ENCODE results near the gene ZNF496.

ZNF496 gene

GRCh38 chr1:247326411-247327130, 5.1 kb downstream of the ZNF496 start:
- DNase-seq = no peak

- DNase-seq = no peak
These were observed 6.7 kb downstream of the ZNF496 start for GRCh38 chr1:247324923-247325322.

- DNase-seq = no peak
These were observed 7.4 kb downstream of the ZNF496 start for GRCh38 chr1:247324204-247324787.

- peak; percentile 22 for DNase-seq
These were observed 8.6 kb downstream of the ZNF496 start for GRCh38 chr1:247322849-247323586.

GRCh38 chr1:247322442-247322841, 9.2 kb downstream of the ZNF496 start:
- DNase-seq = no peak

- no peak for DNase-seq
These were observed 14.0 kb downstream of the ZNF496 start for GRCh38 chr1:247317702-247318101.

- no peak for DNase-seq
These were observed 15.0 kb downstream of the ZNF496 start for GRCh38 chr1:247316590-247317197.

- DNase-seq = no peak
These were observed 27.6 kb downstream of the ZNF496 start for GRCh38 chr1:247304031-247304430.

GRCh38 chr1:247303216-247303615, 28.5 kb downstream of the ZNF496 start:
- no peak for DNase-seq

GRCh38 chr1:247301176-247301540, 30.5 kb downstream of the ZNF496 start:
- DNase-seq = no peak

- DNase-seq = no peak
These were observed 31.0 kb downstream of the ZNF496 start for GRCh38 chr1:247300491-247301175.

- no peak for DNase-seq
These were observed 31.8 kb downstream of the ZNF496 start for GRCh38 chr1:247299723-247300381.

- DNase-seq = no peak
These were observed 33.0 kb downstream of the ZNF496 start for GRCh38 chr1:247298701-247299100.

GRCh38 chr1:247298124-247298481, 33.6 kb downstream of the ZNF496 start:
- DNase-seq = no peak

- no peak for DNase-seq
These were observed 34.2 kb downstream of the ZNF496 start for GRCh38 chr1:247297263-247298123.

GRCh38 chr1:247296599-247297180, 35.0 kb downstream of the ZNF496 start:
- DNase-seq = no peak

GRCh38 chr1:247295746-247296145, 35.9 kb downstream of the ZNF496 start:
- no peak for DNase-seq

- no peak for DNase-seq
These were observed 36.4 kb downstream of the ZNF496 start for GRCh38 chr1:247295274-247295684.

GRCh38 chr1:247294282-247294681, 37.4 kb downstream of the ZNF496 start:
- DNase-seq = no peak

- DNase-seq = no peak
These were observed 38.6 kb downstream of the ZNF496 start for GRCh38 chr1:247293047-247293446.

All from effector CD8-positive, alpha-beta T cell (primary cell).